ENCODE results near the gene TDRKH. TPM values are rescaled to one million over a fixed set of nuclear protein-coding genes. Genes with fewer than 3 reads are reported as not detected.
A peak's percentile ranks its signal among the peaks of the same experiment; 100 is the strongest.

TDRKH gene
- total and polyA plus RNA-seq, 2 experiments from 2014 or later = 10.2 to 25.6 TPM

- Mint-ChIP-seq H3K27me3 (ENCODE audit: insufficient read depth, low read depth, poor library complexity) (peaks cover 6% of the 10 kb centered on the region), H3K36me3 (ENCODE audit: low read depth) (no peaks in the 10 kb centered on the region), H3K4me3 (peak overlapping the region; percentile 85), H3K4me1 (peaks cover 11% of the 10 kb centered on the region; the same call in 2 of the 3 replicates), H3K27ac (peak overlapping the region; percentile 46; the same call in 1 of the 2 replicates), H3K9me3 (peaks cover 2% of the 10 kb centered on the region; the same call in 1 of the 3 replicates)
- DNase-seq (ENCODE audit: low spot score) (peak; percentile 44), ATAC-seq (peak; percentile 18)
- Histone ChIP-seq H3K36me3 (ENCODE audit: insufficient read depth) (no peaks in the 10 kb centered on the region), H3K27ac (ENCODE audit: low read depth) (no peak overlapping the region), H3K9me2 (ENCODE audit: insufficient read depth) (no peaks in the 10 kb centered on the region), H3K79me2 (replicated peaks; ENCODE audit: insufficient read depth) (no peaks in the 10 kb centered on the region; the same call in 1 of the 2 replicates), H3K4me2 (peak overlapping the region; percentile 80), H3K4me1 (ENCODE audit: insufficient read depth) (peaks cover 11% of the 10 kb centered on the region), H4K20me1 (replicated peaks; ENCODE audit: insufficient read depth) (no peaks in the 10 kb centered on the region), H3K27me3 (ENCODE audit: insufficient read depth) (no peaks in the 10 kb centered on the region), H3F3A (replicated peaks; ENCODE audit: low read depth) (peaks cover 6% of the 10 kb centered on the region; the same call in 1 of the 2 replicates), H2AFZ (peak overlapping the region; percentile 48), H3K4me3 (peak overlapping the region; percentile 76)
- TF ChIP-seq, protein P1, sequence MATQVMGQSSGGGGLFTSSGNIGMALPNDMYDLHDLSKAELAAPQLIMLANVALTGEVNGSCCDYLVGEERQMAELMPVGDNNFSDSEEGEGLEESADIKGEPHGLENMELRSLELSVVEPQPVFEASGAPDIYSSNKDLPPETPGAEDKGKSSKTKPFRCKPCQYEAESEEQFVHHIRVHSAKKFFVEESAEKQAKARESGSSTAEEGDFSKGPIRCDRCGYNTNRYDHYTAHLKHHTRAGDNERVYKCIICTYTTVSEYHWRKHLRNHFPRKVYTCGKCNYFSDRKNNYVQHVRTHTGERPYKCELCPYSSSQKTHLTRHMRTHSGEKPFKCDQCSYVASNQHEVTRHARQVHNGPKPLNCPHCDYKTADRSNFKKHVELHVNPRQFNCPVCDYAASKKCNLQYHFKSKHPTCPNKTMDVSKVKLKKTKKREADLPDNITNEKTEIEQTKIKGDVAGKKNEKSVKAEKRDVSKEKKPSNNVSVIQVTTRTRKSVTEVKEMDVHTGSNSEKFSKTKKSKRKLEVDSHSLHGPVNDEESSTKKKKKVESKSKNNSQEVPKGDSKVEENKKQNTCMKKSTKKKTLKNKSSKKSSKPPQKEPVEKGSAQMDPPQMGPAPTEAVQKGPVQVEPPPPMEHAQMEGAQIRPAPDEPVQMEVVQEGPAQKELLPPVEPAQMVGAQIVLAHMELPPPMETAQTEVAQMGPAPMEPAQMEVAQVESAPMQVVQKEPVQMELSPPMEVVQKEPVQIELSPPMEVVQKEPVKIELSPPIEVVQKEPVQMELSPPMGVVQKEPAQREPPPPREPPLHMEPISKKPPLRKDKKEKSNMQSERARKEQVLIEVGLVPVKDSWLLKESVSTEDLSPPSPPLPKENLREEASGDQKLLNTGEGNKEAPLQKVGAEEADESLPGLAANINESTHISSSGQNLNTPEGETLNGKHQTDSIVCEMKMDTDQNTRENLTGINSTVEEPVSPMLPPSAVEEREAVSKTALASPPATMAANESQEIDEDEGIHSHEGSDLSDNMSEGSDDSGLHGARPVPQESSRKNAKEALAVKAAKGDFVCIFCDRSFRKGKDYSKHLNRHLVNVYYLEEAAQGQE (IDR thresholded peaks at IDR 0.05; ENCODE audit: unreplicated experiment) = no peak
- TF ChIP-seq, protein P2, sequence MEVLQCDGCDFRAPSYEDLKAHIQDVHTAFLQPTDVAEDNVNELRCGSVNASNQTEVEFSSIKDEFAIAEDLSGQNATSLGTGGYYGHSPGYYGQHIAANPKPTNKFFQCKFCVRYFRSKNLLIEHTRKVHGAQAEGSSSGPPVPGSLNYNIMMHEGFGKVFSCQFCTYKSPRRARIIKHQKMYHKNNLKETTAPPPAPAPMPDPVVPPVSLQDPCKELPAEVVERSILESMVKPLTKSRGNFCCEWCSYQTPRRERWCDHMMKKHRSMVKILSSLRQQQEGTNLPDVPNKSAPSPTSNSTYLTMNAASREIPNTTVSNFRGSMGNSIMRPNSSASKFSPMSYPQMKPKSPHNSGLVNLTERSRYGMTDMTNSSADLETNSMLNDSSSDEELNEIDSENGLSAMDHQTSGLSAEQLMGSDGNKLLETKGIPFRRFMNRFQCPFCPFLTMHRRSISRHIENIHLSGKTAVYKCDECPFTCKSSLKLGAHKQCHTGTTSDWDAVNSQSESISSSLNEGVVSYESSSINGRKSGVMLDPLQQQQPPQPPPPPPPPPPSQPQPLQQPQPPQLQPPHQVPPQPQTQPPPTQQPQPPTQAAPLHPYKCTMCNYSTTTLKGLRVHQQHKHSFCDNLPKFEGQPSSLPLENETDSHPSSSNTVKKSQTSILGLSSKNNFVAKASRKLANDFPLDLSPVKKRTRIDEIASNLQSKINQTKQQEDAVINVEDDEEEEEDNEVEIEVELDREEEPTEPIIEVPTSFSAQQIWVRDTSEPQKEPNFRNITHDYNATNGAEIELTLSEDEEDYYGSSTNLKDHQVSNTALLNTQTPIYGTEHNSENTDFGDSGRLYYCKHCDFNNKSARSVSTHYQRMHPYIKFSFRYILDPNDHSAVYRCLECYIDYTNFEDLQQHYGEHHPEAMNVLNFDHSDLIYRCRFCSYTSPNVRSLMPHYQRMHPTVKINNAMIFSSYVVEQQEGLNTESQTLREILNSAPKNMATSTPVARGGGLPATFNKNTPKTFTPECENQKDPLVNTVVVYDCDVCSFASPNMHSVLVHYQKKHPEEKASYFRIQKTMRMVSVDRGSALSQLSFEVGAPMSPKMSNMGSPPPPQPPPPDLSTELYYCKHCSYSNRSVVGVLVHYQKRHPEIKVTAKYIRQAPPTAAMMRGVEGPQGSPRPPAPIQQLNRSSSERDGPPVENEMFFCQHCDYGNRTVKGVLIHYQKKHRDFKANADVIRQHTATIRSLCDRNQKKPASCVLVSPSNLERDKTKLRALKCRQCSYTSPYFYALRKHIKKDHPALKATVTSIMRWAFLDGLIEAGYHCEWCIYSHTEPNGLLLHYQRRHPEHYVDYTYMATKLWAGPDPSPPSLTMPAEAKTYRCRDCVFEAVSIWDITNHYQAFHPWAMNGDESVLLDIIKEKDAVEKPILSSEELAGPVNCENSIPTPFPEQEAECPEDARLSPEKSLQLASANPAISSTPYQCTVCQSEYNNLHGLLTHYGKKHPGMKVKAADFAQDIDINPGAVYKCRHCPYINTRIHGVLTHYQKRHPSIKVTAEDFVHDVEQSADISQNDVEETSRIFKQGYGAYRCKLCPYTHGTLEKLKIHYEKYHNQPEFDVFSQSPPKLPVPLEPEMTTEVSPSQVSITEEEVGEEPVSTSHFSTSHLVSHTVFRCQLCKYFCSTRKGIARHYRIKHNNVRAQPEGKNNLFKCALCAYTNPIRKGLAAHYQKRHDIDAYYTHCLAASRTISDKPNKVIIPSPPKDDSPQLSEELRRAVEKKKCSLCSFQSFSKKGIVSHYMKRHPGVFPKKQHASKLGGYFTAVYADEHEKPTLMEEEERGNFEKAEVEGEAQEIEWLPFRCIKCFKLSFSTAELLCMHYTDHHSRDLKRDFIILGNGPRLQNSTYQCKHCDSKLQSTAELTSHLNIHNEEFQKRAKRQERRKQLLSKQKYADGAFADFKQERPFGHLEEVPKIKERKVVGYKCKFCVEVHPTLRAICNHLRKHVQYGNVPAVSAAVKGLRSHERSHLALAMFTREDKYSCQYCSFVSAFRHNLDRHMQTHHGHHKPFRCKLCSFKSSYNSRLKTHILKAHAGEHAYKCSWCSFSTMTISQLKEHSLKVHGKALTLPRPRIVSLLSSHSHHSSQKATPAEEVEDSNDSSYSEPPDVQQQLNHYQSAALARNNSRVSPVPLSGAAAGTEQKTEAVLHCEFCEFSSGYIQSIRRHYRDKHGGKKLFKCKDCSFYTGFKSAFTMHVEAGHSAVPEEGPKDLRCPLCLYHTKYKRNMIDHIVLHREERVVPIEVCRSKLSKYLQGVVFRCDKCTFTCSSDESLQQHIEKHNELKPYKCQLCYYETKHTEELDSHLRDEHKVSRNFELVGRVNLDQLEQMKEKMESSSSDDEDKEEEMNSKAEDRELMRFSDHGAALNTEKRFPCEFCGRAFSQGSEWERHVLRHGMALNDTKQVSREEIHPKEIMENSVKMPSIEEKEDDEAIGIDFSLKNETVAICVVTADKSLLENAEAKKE (CRISPR knock-in tag; IDR thresholded peaks at IDR 0.05) = no peak
- TF ChIP-seq ZNF331 (CRISPR knock-in tag; IDR thresholded peaks at IDR 0.05; ENCODE audit: low read depth) = no peak
- TF ChIP-seq STAT1 (IDR thresholded peaks at IDR 0.05; ENCODE audit: unreplicated experiment) = no peak
- TF ChIP-seq, protein P3, sequence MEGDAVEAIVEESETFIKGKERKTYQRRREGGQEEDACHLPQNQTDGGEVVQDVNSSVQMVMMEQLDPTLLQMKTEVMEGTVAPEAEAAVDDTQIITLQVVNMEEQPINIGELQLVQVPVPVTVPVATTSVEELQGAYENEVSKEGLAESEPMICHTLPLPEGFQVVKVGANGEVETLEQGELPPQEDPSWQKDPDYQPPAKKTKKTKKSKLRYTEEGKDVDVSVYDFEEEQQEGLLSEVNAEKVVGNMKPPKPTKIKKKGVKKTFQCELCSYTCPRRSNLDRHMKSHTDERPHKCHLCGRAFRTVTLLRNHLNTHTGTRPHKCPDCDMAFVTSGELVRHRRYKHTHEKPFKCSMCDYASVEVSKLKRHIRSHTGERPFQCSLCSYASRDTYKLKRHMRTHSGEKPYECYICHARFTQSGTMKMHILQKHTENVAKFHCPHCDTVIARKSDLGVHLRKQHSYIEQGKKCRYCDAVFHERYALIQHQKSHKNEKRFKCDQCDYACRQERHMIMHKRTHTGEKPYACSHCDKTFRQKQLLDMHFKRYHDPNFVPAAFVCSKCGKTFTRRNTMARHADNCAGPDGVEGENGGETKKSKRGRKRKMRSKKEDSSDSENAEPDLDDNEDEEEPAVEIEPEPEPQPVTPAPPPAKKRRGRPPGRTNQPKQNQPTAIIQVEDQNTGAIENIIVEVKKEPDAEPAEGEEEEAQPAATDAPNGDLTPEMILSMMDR (conservative IDR thresholded peaks at IDR 0.05; ENCODE audit: low read depth in 2 of 2) = no peak
- TF ChIP-seq ZNF114 (CRISPR knock-in tag; IDR thresholded peaks at IDR 0.05) = no peak
- TF ChIP-seq POLR2AphosphoS5 (IDR thresholded peaks at IDR 0.05; ENCODE audit: low read depth) = no peak
Observed at GRCh38 chr1:151790940-151791651, 796 bp upstream of the TDRKH start.

Data from GM23338 (cell line).